Neural progenitor cell (in vitro differentiated cells): ENCODE measurements around the gene LIPG. TPM values are rescaled to one million over a fixed set of nuclear protein-coding genes. Genes with fewer than 3 reads are reported as not detected.
A peak's percentile ranks its signal among the peaks of the same experiment; 100 is the strongest.

Experiments used
- DNase-seq: peaks from one replicate; pipeline ENCODE4 v3.0.0-alpha.2; 2016; ENCODE audit warnings: low spot score
- H2AFZ ChIP-seq: fragments of 200-600 bp; sonication (generic); replicated peaks from 2 replicates; pipeline ENCODE4 v1.6.1; 2016; ENCODE audit warnings: antibody characterized with exemption
- H3F3A ChIP-seq: fragments of 200-600 bp; sonication (generic); 2 replicates; pipeline ENCODE4 v1.6.1; 2016; ENCODE audit warnings: antibody characterized with exemption, low read depth
- H3K27ac ChIP-seq: fragments of 200-600 bp; sonication (generic); 2 replicates; pipeline ENCODE4 v1.5.1; 2016; ENCODE audit warnings: mild to moderate bottlenecking
- H3K27me3 ChIP-seq: fragments of 200-600 bp; sonication (generic); 2 replicates; pipeline ENCODE4 v1.6.1; 2016; ENCODE audit warnings: mild to moderate bottlenecking, moderate library complexity
- H3K36me3 ChIP-seq: fragments of 200-600 bp; sonication (generic); 2 replicates; pipeline ENCODE4 v1.5.1; 2016
- H3K4me1 ChIP-seq: fragments of 200-600 bp; sonication (generic); 2 replicates; pipeline ENCODE4 v1.6.1; 2016; ENCODE audit warnings: mixed run types
- H3K4me2 ChIP-seq: fragments of 200-600 bp; sonication (generic); 2 replicates; pipeline ENCODE4 v1.6.1; 2016
- H3K4me3 ChIP-seq: fragments of 200-600 bp; sonication (generic); 2 replicates; pipeline ENCODE4 v1.5.1; 2016
- H3K79me2 ChIP-seq: fragments of 200-600 bp; sonication (generic); 2 replicates; pipeline ENCODE4 v1.6.1; 2016; ENCODE audit warnings: low read depth
- H3K9ac ChIP-seq: fragments of 200-600 bp; sonication (generic); 2 replicates; pipeline ENCODE4 v1.6.1; 2016
- H3K9me3 ChIP-seq: fragments of 200-600 bp; sonication (generic); 2 replicates; pipeline ENCODE4 v1.5.1; 2016; ENCODE audit warnings: low read depth
- H4K20me1 ChIP-seq: fragments of 200-600 bp; sonication (generic); 2 replicates; pipeline ENCODE4 v1.6.1; 2016; ENCODE audit warnings: low read depth
- H3K27ac Mint-ChIP-seq: 3 replicates; pipeline ENCODE4 v1.8.0; 2021; ENCODE audit warnings: mixed read lengths
- H3K27me3 Mint-ChIP-seq: 2 replicates; pipeline ENCODE4 v1.8.0; 2022; ENCODE audit warnings: low read depth, mild to moderate bottlenecking, inconsistent platforms, moderate library complexity, mixed read lengths; ENCODE audit not compliant: insufficient read depth
- H3K36me3 Mint-ChIP-seq: 3 replicates; pipeline ENCODE4 v1.8.0; 2021; ENCODE audit warnings: mixed read lengths
- H3K4me1 Mint-ChIP-seq: 3 replicates; pipeline ENCODE4 v1.8.0; 2021; ENCODE audit warnings: mixed read lengths
- H3K4me3 Mint-ChIP-seq: 3 replicates; pipeline ENCODE4 v1.8.0; 2021; ENCODE audit warnings: mild to moderate bottlenecking, moderate library complexity, mixed read lengths
- H3K9me3 Mint-ChIP-seq: 3 replicates; pipeline ENCODE4 v1.8.0; 2020; ENCODE audit warnings: mixed read lengths
- EZH2 ChIP-seq: fragments of 200-600 bp; sonication (generic); IDR thresholded peaks from 2 replicates; pipeline ENCODE4 v1.6.1; 2017; ENCODE audit warnings: antibody characterized with exemption, mild to moderate bottlenecking, moderate library complexity
- EZH2phosphoT487 ChIP-seq: fragments of 200-600 bp; sonication (generic); IDR thresholded peaks from 2 replicates; pipeline ENCODE4 v1.6.1; 2017; ENCODE audit warnings: antibody characterized with exemption
- total RNA-seq: library from RNA; depleted of rRNA; stranded (reverse); fragments of >200 nt; gene quantifications from 2 replicates; pipeline ENCODE4 v1.2.3, GENCODE V29; 2015; ENCODE audit warnings: low replicate concordance
- TF ChIP-seq, protein P1 (sequence below): fragments of 200-600 bp; sonication (generic); IDR thresholded peaks from 2 replicates; pipeline ENCODE4 v1.5.1; 2017; ENCODE audit warnings: antibody characterized with exemption, mild to moderate bottlenecking

The LIPG gene
- total RNA-seq, 1 donor from 2014 or later = 3.7 TPM

DNA sequence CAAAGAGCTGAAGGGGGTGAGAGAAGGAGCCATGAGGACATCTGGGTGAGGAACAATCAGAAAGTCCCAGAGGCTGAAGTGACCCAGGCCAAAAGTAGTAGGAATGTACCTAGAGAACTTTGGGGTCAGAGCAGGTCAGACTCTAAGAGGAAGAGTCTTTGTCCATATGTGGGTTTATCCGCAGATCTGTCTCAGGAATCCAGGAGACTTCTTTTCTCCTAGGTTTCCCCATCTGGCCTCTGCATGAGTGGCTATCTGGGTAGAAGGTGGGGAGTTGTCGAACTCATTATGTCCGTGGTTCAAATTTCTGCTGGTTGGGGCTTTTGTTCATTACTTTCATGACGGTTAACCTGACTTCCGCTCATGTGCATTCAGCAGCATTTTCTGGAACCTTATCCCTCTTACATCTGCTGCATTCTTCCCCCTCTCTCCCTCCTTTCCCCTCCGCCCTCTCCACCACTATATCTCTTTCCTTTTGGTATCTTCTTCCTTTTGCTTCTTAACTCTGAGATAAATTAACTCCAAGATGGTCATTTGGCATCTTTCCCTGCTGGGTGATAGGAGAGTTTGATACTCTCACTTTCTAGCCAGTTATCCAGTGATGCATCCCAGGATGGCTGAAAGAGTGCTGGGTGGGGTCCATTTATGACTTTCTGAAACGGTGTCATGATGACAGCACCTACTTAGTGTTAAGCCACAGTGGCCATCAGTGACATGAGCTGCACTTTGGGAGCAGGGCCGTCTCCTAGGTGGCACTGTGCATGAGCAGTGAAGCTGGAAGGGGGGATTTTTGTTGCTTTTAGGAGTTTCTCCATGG is 2.1 kb downstream of the LIPG start:
- H3K27ac Mint-ChIP-seq = peak overlapping the region; percentile 18
- peaks cover 11% of the 10 kb centered on the region for H3K27me3 Mint-ChIP-seq

DNA sequence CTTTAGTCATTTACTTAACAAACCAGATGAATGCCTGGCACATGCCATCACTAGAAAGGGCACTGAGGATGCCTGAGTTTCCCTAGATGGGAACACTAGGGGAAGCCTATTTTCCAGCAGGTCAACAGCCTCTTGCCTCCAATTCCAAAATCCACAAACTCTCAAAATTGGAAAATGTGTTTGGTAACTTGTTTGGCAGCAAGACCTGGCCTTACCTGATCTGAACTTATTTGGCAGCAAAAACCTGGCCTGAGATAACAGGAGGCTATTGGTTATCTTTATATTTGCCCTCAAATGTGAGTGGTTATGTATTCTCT is 2.6 kb downstream of the LIPG start:
- no peaks in the 10 kb centered on the region for H3K9me3 ChIP-seq
- no peak overlapping the region for H2AFZ ChIP-seq
- Mint-ChIP-seq H3K27ac (no peak overlapping the region), H3K4me1 (peaks cover 50% of the 10 kb centered on the region), H3K27me3 (peaks cover 11% of the 10 kb centered on the region), H3K9me3 (no peaks in the 10 kb centered on the region), H3K4me3 (peak overlapping the region; percentile 97), H3K36me3 (peaks cover 28% of the 10 kb centered on the region)
- peaks cover 45% of the 10 kb centered on the region for H3K27me3 ChIP-seq
- no peak overlapping the region for H3K4me3 ChIP-seq
- H3K4me1 ChIP-seq = peaks cover 35% of the 10 kb centered on the region
- H3K9ac ChIP-seq = no peak overlapping the region
- no peak overlapping the region for H3K27ac ChIP-seq
- H3K79me2 ChIP-seq = no peaks in the 10 kb centered on the region
- H3K36me3 ChIP-seq = no peaks in the 10 kb centered on the region
- H4K20me1 ChIP-seq = peaks cover 11% of the 10 kb centered on the region
- no peak overlapping the region for H3K4me2 ChIP-seq
- H3F3A ChIP-seq = peaks cover 45% of the 10 kb centered on the region
- no peak for DNase-seq
- TF ChIP-seq, protein P1, sequence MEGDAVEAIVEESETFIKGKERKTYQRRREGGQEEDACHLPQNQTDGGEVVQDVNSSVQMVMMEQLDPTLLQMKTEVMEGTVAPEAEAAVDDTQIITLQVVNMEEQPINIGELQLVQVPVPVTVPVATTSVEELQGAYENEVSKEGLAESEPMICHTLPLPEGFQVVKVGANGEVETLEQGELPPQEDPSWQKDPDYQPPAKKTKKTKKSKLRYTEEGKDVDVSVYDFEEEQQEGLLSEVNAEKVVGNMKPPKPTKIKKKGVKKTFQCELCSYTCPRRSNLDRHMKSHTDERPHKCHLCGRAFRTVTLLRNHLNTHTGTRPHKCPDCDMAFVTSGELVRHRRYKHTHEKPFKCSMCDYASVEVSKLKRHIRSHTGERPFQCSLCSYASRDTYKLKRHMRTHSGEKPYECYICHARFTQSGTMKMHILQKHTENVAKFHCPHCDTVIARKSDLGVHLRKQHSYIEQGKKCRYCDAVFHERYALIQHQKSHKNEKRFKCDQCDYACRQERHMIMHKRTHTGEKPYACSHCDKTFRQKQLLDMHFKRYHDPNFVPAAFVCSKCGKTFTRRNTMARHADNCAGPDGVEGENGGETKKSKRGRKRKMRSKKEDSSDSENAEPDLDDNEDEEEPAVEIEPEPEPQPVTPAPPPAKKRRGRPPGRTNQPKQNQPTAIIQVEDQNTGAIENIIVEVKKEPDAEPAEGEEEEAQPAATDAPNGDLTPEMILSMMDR = no peak
- TF ChIP-seq EZH2 (no peak), EZH2phosphoT487 (no peak)

More for the DNA sequence above, 2.1 kb downstream of the LIPG start:
- Histone ChIP-seq H3K79me2 (no peaks in the 10 kb centered on the region), H3K4me3 (no peak overlapping the region), H3K27ac (no peak overlapping the region), H3F3A (peaks cover 46% of the 10 kb centered on the region), H4K20me1 (peaks cover 11% of the 10 kb centered on the region), H3K9ac (no peak overlapping the region), H3K36me3 (no peaks in the 10 kb centered on the region), H3K27me3 (peaks cover 45% of the 10 kb centered on the region), H3K4me2 (peak overlapping the region; percentile 92), H3K4me1 (peaks cover 35% of the 10 kb centered on the region), H2AFZ (no peak overlapping the region), H3K9me3 (no peaks in the 10 kb centered on the region)
- Mint-ChIP-seq H3K4me3 (peak overlapping the region; percentile 97), H3K9me3 (no peaks in the 10 kb centered on the region), H3K4me1 (peaks cover 50% of the 10 kb centered on the region), H3K36me3 (peaks cover 24% of the 10 kb centered on the region)
- TF ChIP-seq, protein P1 = no peak
- TF ChIP-seq EZH2 (no peak), EZH2phosphoT487 (no peak)
- DNase-seq = no peak

DNA sequence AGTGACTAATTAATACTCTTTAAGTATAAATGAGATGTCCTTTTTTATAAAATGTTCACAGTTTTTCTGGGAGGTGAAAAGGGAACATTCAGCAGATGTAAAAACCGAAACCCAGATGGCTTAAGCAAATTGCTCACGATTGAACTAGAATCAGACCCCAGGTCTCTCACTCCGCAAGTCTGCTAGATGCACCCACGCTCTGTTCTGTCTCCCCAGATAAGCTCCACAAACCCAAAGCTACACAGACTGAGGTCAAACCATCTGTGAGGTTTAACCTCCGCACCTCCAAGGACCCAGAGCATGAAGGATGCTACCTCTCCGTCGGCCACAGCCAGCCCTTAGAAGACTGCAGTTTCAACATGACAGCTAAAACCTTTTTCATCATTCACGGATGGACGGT is 3.2 kb downstream of the LIPG start:
- H3K4me1 Mint-ChIP-seq = peaks cover 50% of the 10 kb centered on the region
- no peak overlapping the region for H3K4me3 ChIP-seq
- H3K4me3 Mint-ChIP-seq = peak overlapping the region; percentile 56
- no peaks in the 10 kb centered on the region for H3K36me3 ChIP-seq
- no peaks in the 10 kb centered on the region for H3K79me2 ChIP-seq
- H3K27me3 ChIP-seq = peaks cover 40% of the 10 kb centered on the region
- peaks cover 35% of the 10 kb centered on the region for H3K4me1 ChIP-seq
- peaks cover 11% of the 10 kb centered on the region for H3K27me3 Mint-ChIP-seq
- H3F3A ChIP-seq = peaks cover 39% of the 10 kb centered on the region
- H3K4me2 ChIP-seq = peak overlapping the region; percentile 24
- DNase-seq = no peak
- H3K27ac Mint-ChIP-seq = no peak overlapping the region
- H4K20me1 ChIP-seq = peaks cover 11% of the 10 kb centered on the region
- H3K36me3 Mint-ChIP-seq = peaks cover 33% of the 10 kb centered on the region
- TF ChIP-seq, protein P1 = no peak
- TF ChIP-seq EZH2phosphoT487 (no peak), EZH2 (no peak)
- no peak overlapping the region for H3K9ac ChIP-seq
- H3K27ac ChIP-seq = no peak overlapping the region
- no peaks in the 10 kb centered on the region for H3K9me3 ChIP-seq
- H2AFZ ChIP-seq = no peak overlapping the region
- H3K9me3 Mint-ChIP-seq = no peaks in the 10 kb centered on the region
